DOHH2 (cell line): ENCODE measurements around the gene APCS.

Experiments
- H3F3A ChIP-seq: fragments of 200-600 bp; sonication (generic), shearing (Covaris generic); 2 replicates; pipeline ENCODE4 v1.6.0; 2016; ENCODE audit warnings: antibody characterized with exemption, mild to moderate bottlenecking; ENCODE audit not compliant: control insufficient read depth, insufficient read depth
- H3K27ac ChIP-seq: fragments of 200-600 bp; sonication (generic); 2 replicates; pipeline ENCODE4 v1.5.1; 2014; ENCODE audit warnings: low read depth, mild to moderate bottlenecking, low read length, moderate library complexity
- H3K27me3 ChIP-seq: fragments of 200-600 bp; sonication (generic); 2 replicates; pipeline ENCODE4 v1.6.1; 2014; ENCODE audit warnings: mild to moderate bottlenecking, low read length, mixed read lengths; ENCODE audit not compliant: control insufficient read depth
- H3K36me3 ChIP-seq: fragments of 200-600 bp; sonication (generic); 2 replicates; pipeline ENCODE4 v1.6.1; 2014; ENCODE audit warnings: mild to moderate bottlenecking, low read length, moderate library complexity, mixed read lengths; ENCODE audit not compliant: control insufficient read depth
- H3K4me1 ChIP-seq: fragments of 200-600 bp; sonication (generic); 2 replicates; pipeline ENCODE4 v1.6.1; 2014; ENCODE audit warnings: mild to moderate bottlenecking, low read length, mixed read lengths; ENCODE audit not compliant: control insufficient read depth
- H3K4me2 ChIP-seq: fragments of 200-600 bp; sonication (generic); 2 replicates; pipeline ENCODE4 v1.6.0; 2014; ENCODE audit warnings: mild to moderate bottlenecking, low read length, moderate library complexity
- H3K4me3 ChIP-seq: fragments of 200-600 bp; sonication (generic); 2 replicates; pipeline ENCODE4 v1.5.1; 2014; ENCODE audit warnings: mild to moderate bottlenecking, low read length, mixed read lengths
- H3K79me2 ChIP-seq: fragments of 200-600 bp; sonication (generic); 2 replicates; pipeline ENCODE4 v1.6.1; 2014; ENCODE audit warnings: mild to moderate bottlenecking, low read length, mixed read lengths; ENCODE audit not compliant: control insufficient read depth
- H3K9me2 ChIP-seq: fragments of 200-600 bp; sonication (generic); replicated peaks from 2 replicates; pipeline ENCODE4 v1.6.1; 2014; ENCODE audit warnings: mild to moderate bottlenecking, low read length, mixed read lengths; ENCODE audit not compliant: control insufficient read depth
- H3K9me3 ChIP-seq: fragments of 200-600 bp; sonication (generic); 2 replicates; pipeline ENCODE4 v1.6.1; 2014; ENCODE audit warnings: antibody characterized with exemption, low read length, mixed read lengths; ENCODE audit not compliant: control insufficient read depth, insufficient read depth
- H4K20me1 ChIP-seq: fragments of 200-600 bp; sonication (generic); 2 replicates; pipeline ENCODE4 v1.6.0; 2014; ENCODE audit warnings: low read depth, mild to moderate bottlenecking, antibody characterized with exemption, low read length, moderate library complexity; ENCODE audit not compliant: control insufficient read depth, insufficient read depth
- EZH2phosphoT487 ChIP-seq: fragments of 200-600 bp; sonication (generic); IDR thresholded peaks from 2 replicates; pipeline ENCODE4 v1.6.1; 2017; ENCODE audit warnings: borderline replicate concordance, mild to moderate bottlenecking, antibody characterized with exemption, low read length, moderate library complexity, mixed read lengths
- TF ChIP-seq, protein P1 (sequence below): fragments of 200-600 bp; sonication (generic); IDR thresholded peaks from one replicate; pipeline ENCODE4 v1.5.1; 2014; ENCODE audit warnings: antibody characterized with exemption, mild to moderate bottlenecking, low read depth, low read length; ENCODE audit not compliant: poor library complexity, severe bottlenecking

Gene APCS, protein sequence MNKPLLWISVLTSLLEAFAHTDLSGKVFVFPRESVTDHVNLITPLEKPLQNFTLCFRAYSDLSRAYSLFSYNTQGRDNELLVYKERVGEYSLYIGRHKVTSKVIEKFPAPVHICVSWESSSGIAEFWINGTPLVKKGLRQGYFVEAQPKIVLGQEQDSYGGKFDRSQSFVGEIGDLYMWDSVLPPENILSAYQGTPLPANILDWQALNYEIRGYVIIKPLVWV

DNA sequence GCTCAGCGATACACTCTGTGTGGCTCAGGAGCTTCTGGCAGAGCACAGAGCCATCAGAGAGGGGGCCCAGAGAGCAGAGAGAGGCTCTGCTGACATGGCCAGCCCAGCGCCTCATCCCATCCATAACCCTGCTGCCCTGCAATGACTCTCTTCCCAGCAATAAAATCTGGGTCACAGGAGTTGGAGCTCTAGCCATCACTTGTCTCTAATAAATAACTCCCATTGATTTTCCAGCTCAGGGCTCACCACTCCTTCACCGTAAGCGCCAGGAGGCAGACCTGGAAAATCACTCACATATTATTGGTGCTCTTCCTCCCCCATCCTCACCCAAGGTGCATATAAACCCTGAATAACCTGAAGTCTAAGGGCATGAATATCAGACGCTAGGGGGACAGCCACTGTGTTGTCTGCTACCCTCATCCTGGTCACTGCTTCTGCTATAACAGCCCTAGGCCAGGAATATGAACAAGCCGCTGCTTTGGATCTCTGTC, at the start of gene APCS:
Gene APCS (plus strand): TSS at position 366 of the 491 bp plus-strand sequence. CDS start 96 bp downstream, at position 462.
- no peaks in the 10 kb centered on the region for H3K4me1 ChIP-seq
- no peaks in the 10 kb centered on the region for H3F3A ChIP-seq
- no peaks in the 10 kb centered on the region for H3K9me3 ChIP-seq
- H4K20me1 ChIP-seq: no peaks in the 10 kb centered on the region
- H3K9me2 ChIP-seq: no peaks in the 10 kb centered on the region
- no peak within 1 kb of the TSS for H3K4me3 ChIP-seq
- H3K27me3 ChIP-seq: no peaks in the 10 kb centered on the region
- H3K79me2 ChIP-seq: no peaks in the 10 kb centered on the region
- H3K36me3 ChIP-seq: no peaks in the 10 kb centered on the region
- no peak for TF ChIP-seq EZH2phosphoT487
- TF ChIP-seq, protein P1, sequence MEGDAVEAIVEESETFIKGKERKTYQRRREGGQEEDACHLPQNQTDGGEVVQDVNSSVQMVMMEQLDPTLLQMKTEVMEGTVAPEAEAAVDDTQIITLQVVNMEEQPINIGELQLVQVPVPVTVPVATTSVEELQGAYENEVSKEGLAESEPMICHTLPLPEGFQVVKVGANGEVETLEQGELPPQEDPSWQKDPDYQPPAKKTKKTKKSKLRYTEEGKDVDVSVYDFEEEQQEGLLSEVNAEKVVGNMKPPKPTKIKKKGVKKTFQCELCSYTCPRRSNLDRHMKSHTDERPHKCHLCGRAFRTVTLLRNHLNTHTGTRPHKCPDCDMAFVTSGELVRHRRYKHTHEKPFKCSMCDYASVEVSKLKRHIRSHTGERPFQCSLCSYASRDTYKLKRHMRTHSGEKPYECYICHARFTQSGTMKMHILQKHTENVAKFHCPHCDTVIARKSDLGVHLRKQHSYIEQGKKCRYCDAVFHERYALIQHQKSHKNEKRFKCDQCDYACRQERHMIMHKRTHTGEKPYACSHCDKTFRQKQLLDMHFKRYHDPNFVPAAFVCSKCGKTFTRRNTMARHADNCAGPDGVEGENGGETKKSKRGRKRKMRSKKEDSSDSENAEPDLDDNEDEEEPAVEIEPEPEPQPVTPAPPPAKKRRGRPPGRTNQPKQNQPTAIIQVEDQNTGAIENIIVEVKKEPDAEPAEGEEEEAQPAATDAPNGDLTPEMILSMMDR: no peak
- no peak within 1 kb of the TSS for H3K4me2 ChIP-seq
- H3K27ac ChIP-seq: no peak within 1 kb of the TSS

DNA sequence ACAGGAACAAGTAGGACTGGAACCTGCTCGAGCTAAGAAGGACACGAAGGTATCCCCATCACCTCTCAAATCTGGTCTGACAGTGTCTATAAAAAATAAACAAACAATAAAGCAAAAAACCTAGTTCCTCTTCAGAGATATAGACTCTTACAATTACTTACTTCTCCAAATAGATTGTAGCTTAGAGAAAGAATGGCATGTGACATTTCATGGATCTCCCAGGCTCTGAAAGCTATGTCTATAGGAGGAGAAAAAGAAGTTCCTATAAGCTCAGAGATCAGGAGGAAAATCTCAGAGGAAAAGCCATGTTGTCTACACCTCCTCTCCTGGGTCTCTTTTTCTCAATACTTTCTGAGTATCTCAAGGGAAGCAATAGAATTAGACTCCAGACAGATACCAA, 39.5 kb upstream of the APCS start:
- no peak for TF ChIP-seq EZH2phosphoT487
- TF ChIP-seq, protein P1: no peak
- Histone ChIP-seq H3F3A (no peaks in the 10 kb centered on the region), H3K27ac (no peak overlapping the region), H3K9me2 (no peaks in the 10 kb centered on the region), H3K27me3 (no peaks in the 10 kb centered on the region), H3K36me3 (no peaks in the 10 kb centered on the region), H3K4me2 (no peak overlapping the region), H3K9me3 (no peaks in the 10 kb centered on the region), H3K79me2 (no peaks in the 10 kb centered on the region), H3K4me3 (no peak overlapping the region), H3K4me1 (no peaks in the 10 kb centered on the region), H4K20me1 (no peaks in the 10 kb centered on the region)

DNA sequence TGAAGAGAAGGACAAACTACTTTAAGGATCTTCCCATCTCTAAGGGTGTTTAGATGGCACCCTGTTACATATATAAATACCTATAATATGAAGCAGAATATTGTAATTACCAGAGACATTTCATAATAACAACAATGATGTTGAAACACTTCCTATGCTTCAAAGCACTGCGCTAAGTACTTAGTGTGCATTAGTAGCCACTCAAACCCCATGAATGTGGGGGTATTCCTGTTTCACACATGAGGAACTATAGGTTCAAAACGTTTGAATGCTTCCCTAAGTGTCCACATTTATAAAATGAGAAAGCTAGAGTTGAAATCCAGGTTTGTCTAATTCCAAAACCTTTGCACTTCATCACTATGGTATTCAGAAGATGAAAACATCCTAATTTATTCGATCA, 33.4 kb upstream of the APCS start:
- H3K9me3 ChIP-seq: no peaks in the 10 kb centered on the region
- H3K9me2 ChIP-seq: no peaks in the 10 kb centered on the region
- H3K79me2 ChIP-seq: no peaks in the 10 kb centered on the region
- H3K4me2 ChIP-seq: no peak overlapping the region
- no peaks in the 10 kb centered on the region for H3K4me1 ChIP-seq
- H3F3A ChIP-seq: no peaks in the 10 kb centered on the region
- H3K4me3 ChIP-seq: no peak overlapping the region
- H3K36me3 ChIP-seq: no peaks in the 10 kb centered on the region
- TF ChIP-seq EZH2phosphoT487: no peak
- TF ChIP-seq, protein P1: no peak
- H4K20me1 ChIP-seq: no peaks in the 10 kb centered on the region
- no peak overlapping the region for H3K27ac ChIP-seq
- H3K27me3 ChIP-seq: no peaks in the 10 kb centered on the region
